ENCODE data around the gene RNF150. TPM values are rescaled to one million over a fixed set of nuclear protein-coding genes. Genes with fewer than 3 reads are reported as not detected.

RNF150 gene
- total RNA-seq, 1 experiment from 2014 or later: 1.3 TPM

DNA sequence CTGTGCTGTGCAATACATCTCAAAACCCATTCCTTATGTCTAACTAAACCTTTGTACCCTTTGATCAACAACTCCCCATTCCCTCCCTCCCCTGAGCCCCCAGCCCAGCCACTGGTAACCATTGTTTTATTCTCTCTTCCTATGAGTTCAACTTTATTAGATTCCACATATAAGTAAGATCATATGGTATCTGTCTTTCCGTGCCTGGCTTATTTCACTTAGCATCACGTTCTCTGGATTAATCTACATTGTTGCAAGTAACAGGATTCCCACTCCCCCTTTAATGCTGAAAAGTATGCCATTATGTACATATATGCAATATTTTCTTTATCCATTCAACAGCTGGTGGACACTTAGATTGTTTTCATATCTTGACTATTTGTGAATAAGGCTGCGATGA lies 119.4 kb downstream of the RNF150 start:
- Histone ChIP-seq H3K36me3 (ENCODE audit: control insufficient read depth, insufficient read depth, low read length) (no peaks in the 10 kb centered on the region), H3K4me3 (ENCODE audit: low read depth in 2 of 2, low read length in 2 of 2) (no peak overlapping the region), H3K27me3 (ENCODE audit: control insufficient read depth, insufficient read depth, low read length) (no peaks in the 10 kb centered on the region; the same call in 1 of the 2 replicates), H3K27ac (ENCODE audit: low read length) (no peak overlapping the region), H3K9me3 (ENCODE audit: control insufficient read depth, insufficient read depth, low read depth, low read length) (no peaks in the 10 kb centered on the region), H3K4me1 (ENCODE audit: control insufficient read depth, insufficient read depth, low read length) (no peaks in the 10 kb centered on the region)
- POLR2A ChIA-PET: no interaction called here
- CTCF ChIA-PET: no interaction called here
- DNase-seq (ENCODE audit: low read depth, low spot score) (no peak), ATAC-seq (no peak)
- in situ Hi-C loops (cut with HindIII; ENCODE audit: low pct_unique_long_range_greater_than_20kb, low sequenced_read_pairs) (no loop called here), intact Hi-C loops (cut with micrococcal nuclease; ENCODE audit: unreplicated experiment) (no loop called here)
- BruUV-seq (replicated peaks): no TSS peak
- TF ChIP-seq SIN3A (IDR thresholded peaks at IDR 0.05; ENCODE audit: borderline replicate concordance, insufficient read depth, low read depth, low read length): no peak
- TF ChIP-seq, protein P1, sequence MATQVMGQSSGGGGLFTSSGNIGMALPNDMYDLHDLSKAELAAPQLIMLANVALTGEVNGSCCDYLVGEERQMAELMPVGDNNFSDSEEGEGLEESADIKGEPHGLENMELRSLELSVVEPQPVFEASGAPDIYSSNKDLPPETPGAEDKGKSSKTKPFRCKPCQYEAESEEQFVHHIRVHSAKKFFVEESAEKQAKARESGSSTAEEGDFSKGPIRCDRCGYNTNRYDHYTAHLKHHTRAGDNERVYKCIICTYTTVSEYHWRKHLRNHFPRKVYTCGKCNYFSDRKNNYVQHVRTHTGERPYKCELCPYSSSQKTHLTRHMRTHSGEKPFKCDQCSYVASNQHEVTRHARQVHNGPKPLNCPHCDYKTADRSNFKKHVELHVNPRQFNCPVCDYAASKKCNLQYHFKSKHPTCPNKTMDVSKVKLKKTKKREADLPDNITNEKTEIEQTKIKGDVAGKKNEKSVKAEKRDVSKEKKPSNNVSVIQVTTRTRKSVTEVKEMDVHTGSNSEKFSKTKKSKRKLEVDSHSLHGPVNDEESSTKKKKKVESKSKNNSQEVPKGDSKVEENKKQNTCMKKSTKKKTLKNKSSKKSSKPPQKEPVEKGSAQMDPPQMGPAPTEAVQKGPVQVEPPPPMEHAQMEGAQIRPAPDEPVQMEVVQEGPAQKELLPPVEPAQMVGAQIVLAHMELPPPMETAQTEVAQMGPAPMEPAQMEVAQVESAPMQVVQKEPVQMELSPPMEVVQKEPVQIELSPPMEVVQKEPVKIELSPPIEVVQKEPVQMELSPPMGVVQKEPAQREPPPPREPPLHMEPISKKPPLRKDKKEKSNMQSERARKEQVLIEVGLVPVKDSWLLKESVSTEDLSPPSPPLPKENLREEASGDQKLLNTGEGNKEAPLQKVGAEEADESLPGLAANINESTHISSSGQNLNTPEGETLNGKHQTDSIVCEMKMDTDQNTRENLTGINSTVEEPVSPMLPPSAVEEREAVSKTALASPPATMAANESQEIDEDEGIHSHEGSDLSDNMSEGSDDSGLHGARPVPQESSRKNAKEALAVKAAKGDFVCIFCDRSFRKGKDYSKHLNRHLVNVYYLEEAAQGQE (IDR thresholded peaks at IDR 0.05; ENCODE audit: insufficient read depth in 1 of 2, low read depth in 2 of 2, low read length in 1 of 2): no peak
- TF ChIP-seq, protein P2, sequence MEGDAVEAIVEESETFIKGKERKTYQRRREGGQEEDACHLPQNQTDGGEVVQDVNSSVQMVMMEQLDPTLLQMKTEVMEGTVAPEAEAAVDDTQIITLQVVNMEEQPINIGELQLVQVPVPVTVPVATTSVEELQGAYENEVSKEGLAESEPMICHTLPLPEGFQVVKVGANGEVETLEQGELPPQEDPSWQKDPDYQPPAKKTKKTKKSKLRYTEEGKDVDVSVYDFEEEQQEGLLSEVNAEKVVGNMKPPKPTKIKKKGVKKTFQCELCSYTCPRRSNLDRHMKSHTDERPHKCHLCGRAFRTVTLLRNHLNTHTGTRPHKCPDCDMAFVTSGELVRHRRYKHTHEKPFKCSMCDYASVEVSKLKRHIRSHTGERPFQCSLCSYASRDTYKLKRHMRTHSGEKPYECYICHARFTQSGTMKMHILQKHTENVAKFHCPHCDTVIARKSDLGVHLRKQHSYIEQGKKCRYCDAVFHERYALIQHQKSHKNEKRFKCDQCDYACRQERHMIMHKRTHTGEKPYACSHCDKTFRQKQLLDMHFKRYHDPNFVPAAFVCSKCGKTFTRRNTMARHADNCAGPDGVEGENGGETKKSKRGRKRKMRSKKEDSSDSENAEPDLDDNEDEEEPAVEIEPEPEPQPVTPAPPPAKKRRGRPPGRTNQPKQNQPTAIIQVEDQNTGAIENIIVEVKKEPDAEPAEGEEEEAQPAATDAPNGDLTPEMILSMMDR (IDR thresholded peaks at IDR 0.05): no peak
- TF ChIP-seq TCF7L2 (IDR thresholded peaks at IDR 0.05; ENCODE audit: low read depth, low read length): no peak
- TF ChIP-seq POLR2AphosphoS5 (IDR thresholded peaks at IDR 0.05; ENCODE audit: low read depth, low read length): no peak

DNA sequence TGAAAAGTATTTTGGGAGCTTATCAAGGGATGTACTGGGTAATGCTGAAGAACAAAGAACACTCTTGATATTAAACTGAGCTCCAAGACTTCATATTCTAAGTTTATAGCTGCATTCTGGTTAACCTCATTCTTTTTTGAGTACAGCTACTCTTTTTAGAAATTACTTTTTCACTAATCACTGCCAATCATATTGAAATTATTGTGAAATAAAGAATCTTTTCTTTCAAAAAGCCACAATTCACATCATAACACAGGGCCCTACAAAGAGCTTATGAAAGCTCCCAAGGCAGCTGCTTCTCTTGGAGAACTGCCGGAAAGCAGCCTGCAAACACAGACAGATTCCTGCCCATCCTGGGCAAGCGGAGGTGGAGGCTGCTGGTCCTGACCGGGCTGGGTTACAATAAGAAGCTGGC lies 121.4 kb downstream of the RNF150 start:
- Histone ChIP-seq H3K4me1 (ENCODE audit: control insufficient read depth, insufficient read depth, low read length) (no peaks in the 10 kb centered on the region), H3K27ac (ENCODE audit: low read length) (no peak overlapping the region), H3K27me3 (ENCODE audit: control insufficient read depth, insufficient read depth, low read length) (no peaks in the 10 kb centered on the region), H3K9me3 (ENCODE audit: control insufficient read depth, insufficient read depth, low read depth, low read length) (no peaks in the 10 kb centered on the region), H3K4me3 (ENCODE audit: low read depth in 2 of 2, low read length in 2 of 2) (no peak overlapping the region), H3K36me3 (ENCODE audit: control insufficient read depth, insufficient read depth, low read length) (no peaks in the 10 kb centered on the region)
- BruUV-seq (replicated peaks): no TSS peak
- ATAC-seq: no peak
- in situ Hi-C loops (cut with HindIII; ENCODE audit: low pct_unique_long_range_greater_than_20kb, low sequenced_read_pairs) (no loop called here), intact Hi-C loops (cut with micrococcal nuclease; ENCODE audit: unreplicated experiment) (no loop called here)
- POLR2A ChIA-PET: interaction anchor here (0.6 kb wide), 1 partner anchor 66 kb away, joined by 3 read pairs; no protein-coding TSS in a partner anchor
- DNase-seq (ENCODE audit: low read depth, low spot score): no peak
- CTCF ChIA-PET: no interaction called here
- no peak for TF ChIP-seq SIN3A (IDR thresholded peaks at IDR 0.05; ENCODE audit: borderline replicate concordance, insufficient read depth, low read depth, low read length)
- no peak for TF ChIP-seq POLR2AphosphoS5 (IDR thresholded peaks at IDR 0.05; ENCODE audit: low read depth, low read length)
- TF ChIP-seq, protein P2 (IDR thresholded peaks at IDR 0.05): no peak
- TF ChIP-seq TCF7L2 (IDR thresholded peaks at IDR 0.05; ENCODE audit: low read depth, low read length): no peak
- TF ChIP-seq, protein P1 (IDR thresholded peaks at IDR 0.05; ENCODE audit: insufficient read depth in 1 of 2, low read depth in 2 of 2, low read length in 1 of 2): no peak
